H54 (cell line): ENCODE data around the gene VPS8.

ENCODE experiments used
- DNase-seq: peaks from one replicate; pipeline ENCODE4 v3.0.0; 2011; ENCODE audit warnings: low spot score, mixed read lengths; ENCODE audit not compliant: insufficient read length
- FAIRE-seq: peaks from 3 replicates; lab custom pipeline; 2011; peaks lifted over from hg19 to GRCh38; lab: Jason Lieb, UNC
- POLR2A ChIP-seq: IDR thresholded peaks from 2 replicates; pipeline ENCODE4 v1.6.1; 2011; ENCODE audit warnings: low read depth, mild to moderate bottlenecking, low read length

The VPS8 gene

GRCh38 chr3:184842433-184842832, 30.5 kb downstream of the VPS8 start:
- FAIRE-seq (peak; percentile 70), DNase-seq (no peak)
- TF ChIP-seq POLR2A, result no peak

GRCh38 chr3:184845819-184846218, 33.9 kb downstream of the VPS8 start:
- no peak for TF ChIP-seq POLR2A
- DNase-seq, result no peak
- FAIRE-seq, result no peak

GRCh38 chr3:184846496-184846895, 34.5 kb downstream of the VPS8 start:
- FAIRE-seq (no peak), DNase-seq (no peak)
- no peak for TF ChIP-seq POLR2A

- TF ChIP-seq POLR2A, result no peak
- DNase-seq (no peak), FAIRE-seq (peak; percentile 78)
These were observed 37.0 kb downstream of the VPS8 start for GRCh38 chr3:184848934-184849333.

- TF ChIP-seq POLR2A, result no peak
- DNase-seq (no peak), FAIRE-seq (peak; percentile 23)
These were observed 38.2 kb downstream of the VPS8 start for GRCh38 chr3:184850201-184850600.

- FAIRE-seq, result peak; percentile 68
- TF ChIP-seq POLR2A, result no peak
These were observed 45.1 kb downstream of the VPS8 start for GRCh38 chr3:184857099-184857498.

GRCh38 chr3:184864000-184864399, 52.0 kb downstream of the VPS8 start:
- no peak for DNase-seq
- TF ChIP-seq POLR2A, result no peak
- FAIRE-seq, result peak; percentile 43

More at GRCh38 chr3:184857099-184857498, 45.1 kb downstream of the VPS8 start:
- no peak for DNase-seq

GRCh38 chr3:184868477-184868876, 56.5 kb downstream of the VPS8 start:
- no peak for DNase-seq
- no peak for FAIRE-seq
- no peak for TF ChIP-seq POLR2A

GRCh38 chr3:184872200-184872599, 60.2 kb downstream of the VPS8 start:
- TF ChIP-seq POLR2A, result no peak
- DNase-seq, result no peak
- FAIRE-seq, result no peak

- no peak for FAIRE-seq
- no peak for TF ChIP-seq POLR2A
- no peak for DNase-seq
These were observed 61.2 kb downstream of the VPS8 start for GRCh38 chr3:184873141-184873540.

- TF ChIP-seq POLR2A, result no peak
- DNase-seq, result peak; percentile 11
- peak; percentile 81 for FAIRE-seq
These were observed 63.0 kb downstream of the VPS8 start for GRCh38 chr3:184874709-184875644.

GRCh38 chr3:184880276-184881019, 68.5 kb downstream of the VPS8 start:
- DNase-seq, result no peak
- peak; percentile 57 for FAIRE-seq
- TF ChIP-seq POLR2A, result no peak

GRCh38 chr3:184884359-184885017, 72.5 kb downstream of the VPS8 start:
- DNase-seq, result no peak
- no peak for FAIRE-seq
- TF ChIP-seq POLR2A, result no peak

GRCh38 chr3:184885112-184885511, 73.1 kb downstream of the VPS8 start:
- no peak for FAIRE-seq
- TF ChIP-seq POLR2A, result no peak
- no peak for DNase-seq
